HPDE6-E6E7 (cell line): Measurements from ENCODE around the gene SLC39A8.

Source experiments
- DNase-seq: peaks from one replicate; pipeline ENCODE4 v3.0.0; 2011; ENCODE audit warnings: missing footprints; ENCODE audit errors: extremely low spot score

SLC39A8 gene

GRCh38 chr4:102341201-102341600, 4.1 kb downstream of the SLC39A8 start:
- no peak for DNase-seq

GRCh38 chr4:102339018-102339417, 6.3 kb downstream of the SLC39A8 start:
- DNase-seq = no peak

GRCh38 chr4:102338405-102338804, 6.9 kb downstream of the SLC39A8 start:
- DNase-seq = no peak

DNA sequence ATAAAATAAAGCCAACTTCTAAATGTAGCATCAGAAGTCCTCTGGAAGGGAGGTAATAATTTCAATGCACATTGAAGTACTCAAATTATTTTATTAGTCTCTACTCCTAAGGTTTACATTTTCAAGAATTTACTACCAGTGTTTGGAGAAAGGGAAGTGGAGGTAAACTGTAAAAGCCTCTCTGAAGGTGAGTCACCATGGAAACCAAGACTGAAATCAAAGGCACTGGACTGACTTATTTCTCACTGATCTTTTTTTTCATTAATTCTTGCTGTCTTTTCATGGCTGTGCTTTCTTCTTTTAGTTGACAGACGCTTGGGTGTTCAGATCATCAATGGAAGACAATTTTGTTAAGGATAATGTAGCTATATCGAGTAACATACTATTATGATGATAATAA, 9.7 kb downstream of the SLC39A8 start:
- DNase-seq = no peak

GRCh38 chr4:102334624-102335023, 10.7 kb downstream of the SLC39A8 start:
- DNase-seq = no peak

DNA sequence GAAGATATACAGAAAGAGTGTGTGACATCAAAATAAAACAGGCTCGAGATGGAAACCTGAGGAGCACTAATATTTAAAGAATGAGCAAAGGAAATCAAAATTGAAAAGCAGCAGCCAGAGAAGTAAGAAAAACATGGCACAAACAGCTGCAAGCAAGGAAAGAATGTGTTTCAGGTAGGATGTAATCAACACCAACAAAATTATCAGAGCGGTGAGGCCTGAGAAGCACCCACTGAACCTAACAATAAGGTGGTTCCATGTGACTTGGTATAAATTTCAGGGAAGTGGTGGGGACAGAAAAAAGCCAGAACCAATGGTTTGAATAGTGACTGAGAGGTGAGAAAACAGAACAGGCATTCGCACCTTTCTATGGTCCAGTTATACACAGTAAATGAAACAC, 11.5 kb downstream of the SLC39A8 start:
- no peak for DNase-seq

GRCh38 chr4:102328045-102328444, 17.2 kb downstream of the SLC39A8 start:
- no peak for DNase-seq

- DNase-seq = no peak
Observed at GRCh38 chr4:102326951-102327350, 18.3 kb downstream of the SLC39A8 start.

- no peak for DNase-seq
Observed at GRCh38 chr4:102324730-102325129, 20.6 kb downstream of the SLC39A8 start.

DNA sequence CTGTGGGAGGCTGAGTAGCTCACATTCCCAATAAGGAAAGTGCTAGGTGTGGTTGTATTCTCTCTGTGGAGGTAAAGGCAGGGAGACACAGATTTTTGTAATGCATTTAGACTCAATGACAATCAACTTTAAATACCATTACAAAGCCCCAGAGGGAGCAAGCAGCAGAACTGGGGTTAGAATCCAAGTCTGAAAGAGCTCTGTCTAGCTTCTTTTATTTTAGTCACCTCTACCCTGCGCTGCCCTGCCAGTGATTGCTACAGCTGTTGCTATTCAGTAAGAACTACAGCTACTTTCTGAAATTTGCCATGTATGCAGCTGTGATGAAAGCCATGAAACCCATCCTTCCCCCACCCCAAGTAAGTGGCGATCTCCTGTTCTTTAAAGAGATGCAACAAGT, 22.5 kb downstream of the SLC39A8 start:
- DNase-seq = no peak

GRCh38 chr4:102321260-102321995, 23.9 kb downstream of the SLC39A8 start:
- DNase-seq = no peak

DNA sequence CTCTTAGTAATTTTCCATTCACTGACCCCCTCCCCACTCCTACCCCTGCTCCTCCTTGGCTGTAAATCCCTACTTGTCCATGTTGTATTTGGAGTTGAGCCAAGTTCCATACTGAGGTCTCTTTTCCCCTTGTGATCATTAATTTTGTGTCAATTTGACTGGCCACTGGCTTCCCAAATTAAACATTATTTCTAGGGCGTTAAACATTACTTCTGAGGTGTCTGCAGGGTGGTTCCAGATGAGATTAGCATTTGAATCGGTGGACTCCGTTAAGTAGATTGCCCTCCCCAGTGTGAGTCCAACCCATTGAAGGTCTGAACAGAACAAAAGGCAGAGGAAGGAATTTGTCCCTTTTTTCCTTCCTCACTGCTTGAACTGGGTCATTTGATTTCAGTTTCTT, 25.7 kb downstream of the SLC39A8 start:
- no peak for DNase-seq

DNA sequence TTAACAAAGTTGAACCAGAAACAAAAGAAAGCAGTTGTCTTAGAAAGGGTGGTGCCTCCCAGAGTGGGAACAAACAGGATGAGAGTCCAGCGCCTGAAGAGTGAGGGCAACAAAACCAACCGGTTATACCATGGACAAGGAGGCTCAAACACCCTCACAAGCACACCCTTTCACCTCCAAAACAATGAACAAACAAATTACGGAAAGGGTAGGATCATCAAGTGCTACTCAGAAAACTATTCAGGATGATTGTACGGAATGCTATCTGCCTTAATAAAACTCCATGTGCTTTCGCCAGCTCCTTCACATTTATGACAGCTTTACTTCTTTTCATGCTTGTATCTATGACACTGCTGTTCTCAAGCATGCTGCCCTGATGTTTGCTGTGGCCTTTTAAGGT, 26.8 kb downstream of the SLC39A8 start:
- DNase-seq = no peak

DNA sequence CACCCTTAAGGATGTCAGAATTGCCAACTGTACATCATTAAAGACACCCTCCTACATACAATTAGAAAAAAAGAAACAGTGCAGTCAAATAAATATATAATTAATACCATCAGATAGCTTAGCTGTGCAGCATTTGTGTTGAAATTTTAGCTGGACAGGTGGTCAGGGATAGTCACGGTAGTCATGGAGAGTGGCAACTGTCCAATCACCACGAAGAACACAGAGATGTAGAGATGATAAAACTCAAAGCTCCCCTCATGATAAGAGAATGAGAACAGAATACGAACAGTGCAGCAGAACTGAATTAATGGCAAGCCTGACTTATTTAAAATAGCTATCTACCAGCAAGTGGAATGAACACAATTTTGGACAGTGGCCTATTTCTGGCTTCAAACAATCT, 27.2 kb downstream of the SLC39A8 start:
- no peak for DNase-seq

GRCh38 chr4:102317459-102317858, 27.8 kb downstream of the SLC39A8 start:
- no peak for DNase-seq

GRCh38 chr4:102316585-102316984, 28.7 kb downstream of the SLC39A8 start:
- DNase-seq = no peak

GRCh38 chr4:102315532-102315931, 29.8 kb downstream of the SLC39A8 start:
- DNase-seq = no peak

GRCh38 chr4:102312417-102312816, 32.9 kb downstream of the SLC39A8 start:
- DNase-seq = no peak

GRCh38 chr4:102311912-102312311, 33.4 kb downstream of the SLC39A8 start:
- no peak for DNase-seq

DNA sequence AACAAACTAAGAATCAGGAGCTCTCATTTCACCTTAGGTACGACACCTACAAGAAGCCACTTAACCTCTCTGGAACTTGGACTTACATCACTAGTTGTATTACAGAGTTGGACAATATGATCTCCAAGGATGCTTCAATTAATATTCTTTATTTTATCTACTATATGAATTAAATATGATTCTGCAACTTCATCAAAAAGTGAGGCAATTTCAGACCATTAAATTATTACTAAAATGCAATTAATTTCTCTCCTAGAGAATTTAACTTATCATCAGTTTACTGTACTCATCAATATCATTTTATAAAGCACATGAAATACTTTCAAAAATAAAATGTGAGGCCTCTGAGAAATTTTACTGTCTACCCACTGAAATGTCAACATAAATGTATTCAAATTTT, 33.9 kb downstream of the SLC39A8 start:
- no peak for DNase-seq

GRCh38 chr4:102308032-102308799, 37.1 kb downstream of the SLC39A8 start:
- DNase-seq = no peak

- DNase-seq = no peak
Observed at GRCh38 chr4:102305666-102306065, 39.6 kb downstream of the SLC39A8 start.

DNA sequence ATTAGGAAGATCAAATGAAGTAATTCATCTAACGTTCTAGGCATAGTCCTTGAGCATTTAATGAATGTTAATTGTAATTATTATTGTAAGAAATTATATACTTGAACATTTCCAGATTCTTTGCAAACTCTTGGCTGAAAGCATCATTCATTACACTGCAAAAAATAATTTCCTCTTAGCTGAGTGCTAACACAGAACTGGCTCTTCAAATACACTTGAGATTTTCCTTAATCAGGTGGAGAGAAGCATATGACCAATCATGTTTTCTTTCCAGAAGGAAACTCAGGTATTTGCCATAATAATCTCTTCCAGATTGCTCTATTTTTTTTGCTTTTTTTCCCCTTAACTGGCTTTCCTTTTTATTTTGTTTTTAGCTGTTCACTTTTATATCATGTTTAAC, 42.5 kb downstream of the SLC39A8 start:
- no peak for DNase-seq
